ENCODE measurements around the gene NFIB. TPM values are rescaled to one million over a fixed set of nuclear protein-coding genes. Genes with fewer than 3 reads are reported as not detected.

Gene NFIB
- polyA plus RNA-seq, 2 of the 4 experiments (the other 2 are of a cell fraction), result 10.7 to 21.7 TPM

- FAIRE-seq (no peak), ATAC-seq (no peak), DNase-seq (ENCODE audit: low read depth in 1 of 2, low spot score in 1 of 2) (no peak)
- peak overlapping the region in 1 of 2 experiments; percentile 70; a peak in 4 of 6 replicates for H3K27ac ChIP-seq
- H3K4me3 ChIP-seq, result no peak overlapping the region
- WGBS (ENCODE audit: missing lambda C conversion rate), result 89% methylated on average over 6 of the region's 6 CpGs
- peak overlapping the region; percentile 8; the same call in 1 of the 3 replicates for H3K4me2 ChIP-seq
- ChIA-PET CTCF (interaction anchor here (1.5 kb wide), 1 partner anchor 8 kb away, joined by 4 read pairs; no protein-coding TSS in a partner anchor), POLR2A (no interaction called here)
- peaks cover 78% of the 10 kb centered on the region for H3K4me1 ChIP-seq
- TF ChIP-seq CEBPB (IDR thresholded peaks at IDR 0.05) (no peak), SREBF2 (IDR thresholded peaks at IDR 0.05) (no peak), MAZ (IDR thresholded peaks at IDR 0.05; ENCODE audit: borderline replicate concordance, low read depth, low read length) (no peak), HOXB5 (CRISPR knock-in tag; IDR thresholded peaks at IDR 0.05) (no peak), HOXA7 (CRISPR knock-in tag; IDR thresholded peaks at IDR 0.05) (no peak), HOXB13 (CRISPR knock-in tag; IDR thresholded peaks at IDR 0.05; ENCODE audit: low read depth) (no peak), JUN (IDR thresholded peaks at IDR 0.05) (no peak), GATA3 (IDR thresholded peaks at IDR 0.05; ENCODE audit: borderline replicate concordance) (no peak), FOSB (CRISPR knock-in tag; IDR thresholded peaks at IDR 0.05) (no peak), EHF (CRISPR knock-in tag; IDR thresholded peaks at IDR 0.05) (no peak), JUNB (IDR thresholded peaks at IDR 0.05) (no peak), ZC3H11A (IDR thresholded peaks at IDR 0.05) (no peak), RAD21 (conservative IDR thresholded peaks at IDR 0.05 in 1 of 2, IDR thresholded peaks at IDR 0.05 in 1 of 2) (no peak), CBX8 (IDR thresholded peaks at IDR 0.05) (no peak), HDAC2 (IDR thresholded peaks at IDR 0.05) (no peak), FOXS1 (CRISPR knock-in tag; IDR thresholded peaks at IDR 0.05) (no peak)
- TF ChIP-seq, protein P1, sequence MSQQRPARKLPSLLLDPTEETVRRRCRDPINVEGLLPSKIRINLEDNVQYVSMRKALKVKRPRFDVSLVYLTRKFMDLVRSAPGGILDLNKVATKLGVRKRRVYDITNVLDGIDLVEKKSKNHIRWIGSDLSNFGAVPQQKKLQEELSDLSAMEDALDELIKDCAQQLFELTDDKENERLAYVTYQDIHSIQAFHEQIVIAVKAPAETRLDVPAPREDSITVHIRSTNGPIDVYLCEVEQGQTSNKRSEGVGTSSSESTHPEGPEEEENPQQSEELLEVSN (IDR thresholded peaks at IDR 0.05; ENCODE audit: borderline replicate concordance, low read depth), result no peak
- TF ChIP-seq, protein P2, sequence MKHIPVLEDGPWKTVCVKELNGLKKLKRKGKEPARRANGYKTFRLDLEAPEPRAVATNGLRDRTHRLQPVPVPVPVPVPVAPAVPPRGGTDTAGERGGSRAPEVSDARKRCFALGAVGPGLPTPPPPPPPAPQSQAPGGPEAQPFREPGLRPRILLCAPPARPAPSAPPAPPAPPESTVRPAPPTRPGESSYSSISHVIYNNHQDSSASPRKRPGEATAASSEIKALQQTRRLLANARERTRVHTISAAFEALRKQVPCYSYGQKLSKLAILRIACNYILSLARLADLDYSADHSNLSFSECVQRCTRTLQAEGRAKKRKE (CRISPR knock-in tag; IDR thresholded peaks at IDR 0.05; ENCODE audit: low read depth), result no peak
- TF ChIP-seq, protein P3, sequence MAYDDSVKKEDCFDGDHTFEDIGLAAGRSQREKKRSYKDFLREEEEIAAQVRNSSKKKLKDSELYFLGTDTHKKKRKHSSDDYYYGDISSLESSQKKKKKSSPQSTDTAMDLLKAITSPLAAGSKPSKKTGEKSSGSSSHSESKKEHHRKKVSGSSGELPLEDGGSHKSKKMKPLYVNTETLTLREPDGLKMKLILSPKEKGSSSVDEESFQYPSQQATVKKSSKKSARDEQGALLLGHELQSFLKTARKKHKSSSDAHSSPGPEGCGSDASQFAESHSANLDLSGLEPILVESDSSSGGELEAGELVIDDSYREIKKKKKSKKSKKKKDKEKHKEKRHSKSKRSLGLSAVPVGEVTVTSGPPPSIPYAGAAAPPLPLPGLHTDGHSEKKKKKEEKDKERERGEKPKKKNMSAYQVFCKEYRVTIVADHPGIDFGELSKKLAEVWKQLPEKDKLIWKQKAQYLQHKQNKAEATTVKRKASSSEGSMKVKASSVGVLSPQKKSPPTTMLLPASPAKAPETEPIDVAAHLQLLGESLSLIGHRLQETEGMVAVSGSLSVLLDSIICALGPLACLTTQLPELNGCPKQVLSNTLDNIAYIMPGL (CRISPR knock-in tag; IDR thresholded peaks at IDR 0.05; ENCODE audit: borderline replicate concordance), result no peak
- no peaks in the 10 kb centered on the region for H3K9me3 ChIP-seq
These were observed 106.5 kb downstream of the NFIB start for GRCh38 chr9:14207352-14207995.

- Histone ChIP-seq H3K9me3 (no peaks in the 10 kb centered on the region), H3K4me1 (peaks cover 58% of the 10 kb centered on the region), H3K4me3 (no peak overlapping the region), H3K4me2 (peak overlapping the region; percentile 64), H3K27ac (peak overlapping the region; percentile 52 to 81)
- DNase-seq (ENCODE audit: low read depth in 1 of 2, low spot score in 1 of 2), result peak; percentile 15 to 48
- WGBS (ENCODE audit: missing lambda C conversion rate), result 29% methylated on average over 1 of the region's 1 CpG
- FAIRE-seq, result peak; percentile 80
- TF ChIP-seq RAD21 (conservative IDR thresholded peaks at IDR 0.05 in 1 of 2, IDR thresholded peaks at IDR 0.05 in 1 of 2) (peak in 1 of 2 experiments; percentile 17; a peak in 1 of 5 replicates), POLR2A (IDR thresholded peaks at IDR 0.05; ENCODE audit: low read length) (no peak), FOSL2 (IDR thresholded peaks at IDR 0.05) (no peak), FOSL2 (CRISPR knock-in tag; IDR thresholded peaks at IDR 0.05) (peak; percentile 67)
- peak; percentile 90 to 93 for ATAC-seq
- POLR2A ChIA-PET, result interaction anchor here (0.7 to 1.3 kb wide), 3 partner anchors 11 to 107 kb away, joined by 3 to 4 read pairs (median 3); no protein-coding TSS in a partner anchor
- CTCF ChIA-PET, result interaction anchor here (1.0 kb wide), 1 partner anchor 21 kb away, joined by 5 read pairs; no protein-coding TSS in a partner anchor
These were observed 108.5 kb downstream of the NFIB start for GRCh38 chr9:14205463-14205862.

Data from A549 (cell line).